Measurements from ENCODE around the gene C19orf47.

Gene C19orf47

DNA sequence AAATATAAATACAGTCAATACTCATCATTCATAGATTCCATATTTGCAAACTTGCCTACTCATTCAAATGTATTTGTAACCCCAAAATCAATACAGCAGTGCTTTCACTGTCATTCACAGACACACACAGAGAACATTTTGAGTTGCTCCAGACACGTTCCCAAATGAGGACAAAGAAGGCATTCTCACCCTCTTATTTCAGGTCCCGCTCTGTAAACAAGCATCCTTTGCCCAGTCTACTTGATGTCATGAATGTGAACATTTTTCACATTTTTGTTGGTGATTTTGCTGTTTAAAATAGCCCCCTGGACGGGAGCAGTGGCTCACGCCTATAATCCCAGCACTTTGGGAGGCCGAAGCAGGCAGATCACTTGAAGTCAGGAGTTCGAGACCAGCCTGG, 15.5 kb downstream of the C19orf47 start:
- TF ChIP-seq, protein P1, sequence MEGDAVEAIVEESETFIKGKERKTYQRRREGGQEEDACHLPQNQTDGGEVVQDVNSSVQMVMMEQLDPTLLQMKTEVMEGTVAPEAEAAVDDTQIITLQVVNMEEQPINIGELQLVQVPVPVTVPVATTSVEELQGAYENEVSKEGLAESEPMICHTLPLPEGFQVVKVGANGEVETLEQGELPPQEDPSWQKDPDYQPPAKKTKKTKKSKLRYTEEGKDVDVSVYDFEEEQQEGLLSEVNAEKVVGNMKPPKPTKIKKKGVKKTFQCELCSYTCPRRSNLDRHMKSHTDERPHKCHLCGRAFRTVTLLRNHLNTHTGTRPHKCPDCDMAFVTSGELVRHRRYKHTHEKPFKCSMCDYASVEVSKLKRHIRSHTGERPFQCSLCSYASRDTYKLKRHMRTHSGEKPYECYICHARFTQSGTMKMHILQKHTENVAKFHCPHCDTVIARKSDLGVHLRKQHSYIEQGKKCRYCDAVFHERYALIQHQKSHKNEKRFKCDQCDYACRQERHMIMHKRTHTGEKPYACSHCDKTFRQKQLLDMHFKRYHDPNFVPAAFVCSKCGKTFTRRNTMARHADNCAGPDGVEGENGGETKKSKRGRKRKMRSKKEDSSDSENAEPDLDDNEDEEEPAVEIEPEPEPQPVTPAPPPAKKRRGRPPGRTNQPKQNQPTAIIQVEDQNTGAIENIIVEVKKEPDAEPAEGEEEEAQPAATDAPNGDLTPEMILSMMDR (IDR thresholded peaks at IDR 0.05): no peak
- no peak overlapping the region for H3K4me2 ChIP-seq (ENCODE audit: low read length)
- H3K4me1 ChIP-seq: no peaks in the 10 kb centered on the region
- no peaks in the 10 kb centered on the region for H3K36me3 ChIP-seq (ENCODE audit: control insufficient read depth, insufficient read depth, low read length)
- no peaks in the 10 kb centered on the region for H3K9me3 ChIP-seq (ENCODE audit: control insufficient read depth, low read length)
- H3K27me3 ChIP-seq (ENCODE audit: control insufficient read depth, insufficient read depth, low read length): no peaks in the 10 kb centered on the region
- H3K9ac ChIP-seq: no peak overlapping the region
- H3K4me3 ChIP-seq (ENCODE audit: low read depth, low read length): no peak overlapping the region
- no peak overlapping the region for H3K27ac ChIP-seq
- H3K79me2 ChIP-seq: no peaks in the 10 kb centered on the region
- no peak overlapping the region for H2AFZ ChIP-seq

DNA sequence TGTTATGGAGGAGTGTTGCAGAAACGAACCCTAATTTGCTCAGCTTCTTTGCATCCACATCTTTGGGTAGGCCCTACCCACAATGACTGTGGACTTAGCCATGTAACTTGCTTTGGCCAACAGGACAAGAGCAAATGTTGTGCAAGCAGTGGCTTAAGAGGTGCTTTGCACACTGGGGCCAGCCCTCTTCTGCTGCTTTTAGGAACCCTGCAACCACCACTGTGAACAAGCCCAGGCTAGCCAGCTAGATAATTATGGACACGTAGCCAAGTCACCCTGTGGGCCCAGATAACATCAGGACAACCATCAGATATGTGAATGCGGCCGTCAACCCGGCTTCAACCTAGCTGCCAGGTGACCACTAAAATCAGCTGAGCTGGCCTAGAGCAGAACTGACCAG, 17.1 kb downstream of the C19orf47 start:
- TF ChIP-seq, protein P1 (IDR thresholded peaks at IDR 0.05): no peak
- Histone ChIP-seq H2AFZ (no peak overlapping the region), H3K36me3 (ENCODE audit: control insufficient read depth, insufficient read depth, low read length) (no peaks in the 10 kb centered on the region), H3K9me3 (ENCODE audit: control insufficient read depth, low read length) (no peaks in the 10 kb centered on the region), H3K4me3 (ENCODE audit: low read depth, low read length) (no peak overlapping the region), H3K79me2 (no peaks in the 10 kb centered on the region), H3K9ac (no peak overlapping the region), H3K4me2 (ENCODE audit: low read length) (peak overlapping the region; percentile 34), H3K27me3 (ENCODE audit: control insufficient read depth, insufficient read depth, low read length) (no peaks in the 10 kb centered on the region), H3K27ac (peak overlapping the region; percentile 56), H3K4me1 (no peaks in the 10 kb centered on the region)

DNA sequence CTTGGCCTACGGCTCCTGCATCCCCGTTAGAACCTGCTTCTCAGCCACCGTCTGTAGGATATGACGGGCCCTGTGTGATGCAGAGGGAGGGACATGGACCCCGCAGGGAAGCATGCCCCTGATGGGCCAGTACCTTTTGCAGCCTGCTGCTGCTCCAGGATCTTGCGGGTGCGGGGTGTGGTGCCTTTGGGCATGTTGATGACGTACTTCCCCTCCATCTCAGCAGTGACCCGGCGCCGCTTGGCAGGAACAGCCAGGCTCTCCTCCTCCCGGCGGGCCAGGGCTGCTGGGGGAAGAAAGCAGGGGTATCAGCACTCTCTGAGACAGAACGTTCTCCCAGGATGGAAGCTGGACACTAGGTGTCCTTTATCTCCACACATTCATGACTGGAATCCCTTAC, 22.0 kb downstream of the C19orf47 start:
- H3K4me2 ChIP-seq (ENCODE audit: low read length): no peak overlapping the region
- no peak overlapping the region for H3K27ac ChIP-seq
- H3K36me3 ChIP-seq (ENCODE audit: control insufficient read depth, insufficient read depth, low read length): no peaks in the 10 kb centered on the region
- no peaks in the 10 kb centered on the region for H3K27me3 ChIP-seq (ENCODE audit: control insufficient read depth, insufficient read depth, low read length)
- TF ChIP-seq, protein P1 (IDR thresholded peaks at IDR 0.05): no peak
- no peak overlapping the region for H3K4me3 ChIP-seq (ENCODE audit: low read depth, low read length)
- no peaks in the 10 kb centered on the region for H3K4me1 ChIP-seq
- no peaks in the 10 kb centered on the region for H3K9me3 ChIP-seq (ENCODE audit: control insufficient read depth, low read length)
- no peak overlapping the region for H2AFZ ChIP-seq
- no peak overlapping the region for H3K9ac ChIP-seq
- no peaks in the 10 kb centered on the region for H3K79me2 ChIP-seq

DNA sequence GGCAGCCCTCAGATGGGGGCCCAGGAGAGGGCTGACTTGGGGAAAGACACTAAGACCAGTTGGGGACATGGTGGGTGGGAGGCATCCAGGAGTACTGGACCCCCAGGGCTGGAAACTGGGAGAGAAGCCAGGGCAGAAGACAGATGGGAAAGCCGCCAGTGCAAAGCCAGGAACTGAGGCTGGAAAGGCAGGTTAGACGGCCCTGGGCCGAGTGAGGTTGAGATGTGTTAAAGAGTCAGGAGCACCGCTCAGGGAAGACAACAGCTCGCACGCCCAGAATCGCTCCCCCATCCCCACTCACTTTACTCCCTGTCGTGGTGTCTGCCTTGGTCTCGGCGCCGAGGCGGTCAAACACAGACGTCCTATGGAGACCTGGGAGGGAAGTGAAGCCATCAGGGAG, 24.5 kb downstream of the C19orf47 start:
- Histone ChIP-seq H3K4me1 (no peaks in the 10 kb centered on the region), H3K4me3 (ENCODE audit: low read depth, low read length) (no peak overlapping the region), H2AFZ (no peak overlapping the region), H3K27ac (no peak overlapping the region), H3K4me2 (ENCODE audit: low read length) (no peak overlapping the region), H3K36me3 (ENCODE audit: control insufficient read depth, insufficient read depth, low read length) (no peaks in the 10 kb centered on the region), H3K79me2 (no peaks in the 10 kb centered on the region), H3K9me3 (ENCODE audit: control insufficient read depth, low read length) (no peaks in the 10 kb centered on the region), H3K27me3 (ENCODE audit: control insufficient read depth, insufficient read depth, low read length) (no peaks in the 10 kb centered on the region), H3K9ac (no peak overlapping the region)
- TF ChIP-seq, protein P1 (IDR thresholded peaks at IDR 0.05): no peak

DNA sequence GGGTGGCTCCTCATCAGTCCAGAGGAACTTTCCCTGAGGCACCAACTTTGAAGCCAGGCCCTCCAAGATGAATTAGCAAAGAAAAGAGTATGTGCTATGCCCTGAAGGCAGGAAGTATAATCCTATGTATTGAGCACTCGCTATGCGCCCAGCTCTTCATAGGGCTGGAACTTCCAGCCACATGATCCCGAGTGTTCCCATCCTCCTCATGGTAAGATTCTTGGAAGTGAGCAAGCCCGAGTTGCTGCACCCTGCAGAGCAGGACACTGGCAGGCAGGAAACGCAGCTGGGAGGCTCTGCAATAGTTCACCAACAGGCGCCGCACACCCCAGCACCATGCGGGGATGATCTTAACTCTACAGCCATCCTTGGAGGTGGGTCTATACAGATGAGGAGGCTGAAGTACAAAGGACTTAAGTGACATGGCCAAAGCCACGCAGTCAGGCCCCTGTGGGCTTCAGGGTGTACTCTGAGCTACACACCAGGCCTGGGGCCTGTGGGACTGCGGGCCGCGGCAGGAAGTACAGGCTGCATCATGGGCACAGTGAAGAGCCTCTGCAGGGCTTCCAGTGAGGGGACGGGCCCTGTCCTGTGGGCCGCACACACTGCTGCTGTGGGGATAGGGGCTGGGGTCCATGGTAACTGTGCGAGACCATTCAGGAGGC, 25.1 kb downstream of the C19orf47 start:
- Histone ChIP-seq H3K36me3 (ENCODE audit: control insufficient read depth, insufficient read depth, low read length) (no peaks in the 10 kb centered on the region), H3K9me3 (ENCODE audit: control insufficient read depth, low read length) (no peaks in the 10 kb centered on the region), H2AFZ (no peak overlapping the region), H3K9ac (no peak overlapping the region), H3K4me2 (ENCODE audit: low read length) (no peak overlapping the region), H3K27ac (no peak overlapping the region), H3K79me2 (no peaks in the 10 kb centered on the region), H3K4me1 (no peaks in the 10 kb centered on the region), H3K27me3 (ENCODE audit: control insufficient read depth, insufficient read depth, low read length) (no peaks in the 10 kb centered on the region), H3K4me3 (ENCODE audit: low read depth, low read length) (no peak overlapping the region)
- TF ChIP-seq, protein P1 (IDR thresholded peaks at IDR 0.05): no peak

All from parathyroid adenoma (tissue), 2 donors.